Trophoblast cell (in vitro differentiated cells and primary cell): ENCODE data around the gene PPM1H.

Experiments used
- DNase-seq, 2 donors: peaks; one replicate each; pipeline ENCODE4 v3.0.0-alpha.2; 2016
- H2AFZ ChIP-seq: 2 replicates; pipeline ENCODE4 v1.6.1; 2013; ENCODE audit warnings: low read length, moderate library complexity, mild to moderate bottlenecking; ENCODE audit not compliant: insufficient read depth, poor library complexity
- H2AK5ac ChIP-seq: 2 replicates; pipeline ENCODE4 v1.6.1; 2013; ENCODE audit warnings: mild to moderate bottlenecking, low read length
- H2BK120ac ChIP-seq: 2 replicates; pipeline ENCODE4 v1.6.1; 2013; ENCODE audit warnings: low read length, mild to moderate bottlenecking, moderate library complexity; ENCODE audit not compliant: insufficient read depth, poor library complexity
- H2BK12ac ChIP-seq: 2 replicates; pipeline ENCODE4 v1.6.1; 2013; ENCODE audit warnings: mild to moderate bottlenecking, low read length, moderate library complexity
- H2BK5ac ChIP-seq: 2 replicates; pipeline ENCODE4 v1.6.1; 2013; ENCODE audit warnings: low read length, low read depth, moderate library complexity, mild to moderate bottlenecking; ENCODE audit not compliant: poor library complexity
- H3K14ac ChIP-seq: 2 replicates; pipeline ENCODE4 v1.6.1; 2013; ENCODE audit warnings: mild to moderate bottlenecking, low read length
- H3K18ac ChIP-seq: 2 replicates; pipeline ENCODE4 v1.6.1; 2013; ENCODE audit warnings: mild to moderate bottlenecking, low read length
- H3K23ac ChIP-seq: 2 replicates; pipeline ENCODE4 v1.6.1; 2013; ENCODE audit warnings: low read length
- H3K27ac ChIP-seq: 2 replicates; pipeline ENCODE4 v1.5.1; 2013; ENCODE audit warnings: low read depth, mild to moderate bottlenecking, inconsistent platforms, low read length, moderate library complexity
- H3K27me3 ChIP-seq: 2 replicates; pipeline ENCODE4 v1.6.1; 2013; ENCODE audit warnings: inconsistent platforms, mild to moderate bottlenecking, low read length, moderate library complexity; ENCODE audit not compliant: insufficient read depth
- H3K36me3 ChIP-seq, 2 experiments: 1 replicate in 1 of 2; 2 replicates in 1 of 2; pipeline ENCODE4 v1.6.1; 2013; ENCODE audit warnings: low read length in 2 of 2, mild to moderate bottlenecking in 2 of 2, moderate library complexity in 1 of 2; ENCODE audit not compliant: insufficient read depth in 2 of 2, control insufficient read depth in 1 of 2
- H3K4ac ChIP-seq: 2 replicates; pipeline ENCODE4 v1.6.1; 2013; ENCODE audit warnings: low read depth, mild to moderate bottlenecking, low read length, moderate library complexity
- H3K4me1 ChIP-seq, 2 experiments: 1 replicate in 1 of 2; 2 replicates in 1 of 2; pipeline ENCODE4 v1.6.1; 2013; ENCODE audit warnings: low read length in 2 of 2, mild to moderate bottlenecking in 2 of 2, moderate library complexity in 1 of 2; ENCODE audit not compliant: insufficient read depth in 2 of 2, control insufficient read depth in 1 of 2
- H3K4me2 ChIP-seq: 2 replicates; pipeline ENCODE4 v1.6.1; 2013; ENCODE audit warnings: inconsistent platforms, mild to moderate bottlenecking, low read length, moderate library complexity
- H3K4me3 ChIP-seq: 2 replicates; pipeline ENCODE4 v1.5.1; 2013; ENCODE audit warnings: mild to moderate bottlenecking, low read depth, low read length, inconsistent platforms
- H3K79me1 ChIP-seq: one replicate; pipeline ENCODE4 v1.6.1; 2013; ENCODE audit warnings: low read length
- H3K79me2 ChIP-seq: 2 replicates; pipeline ENCODE4 v1.6.1; 2013; ENCODE audit warnings: low read length, mild to moderate bottlenecking; ENCODE audit not compliant: control insufficient read depth, insufficient read depth, poor library complexity
- H3K9ac ChIP-seq: 2 replicates; pipeline ENCODE4 v1.6.1; 2013; ENCODE audit warnings: mild to moderate bottlenecking, low read length
- H3K9me3 ChIP-seq: 2 replicates; pipeline ENCODE4 v1.6.1; 2013; ENCODE audit warnings: low read depth, mild to moderate bottlenecking, control low read depth, inconsistent platforms, low read length; ENCODE audit not compliant: insufficient read depth
- H4K12ac ChIP-seq: 2 replicates; pipeline ENCODE4 v1.6.1; 2013; ENCODE audit warnings: low read depth, mild to moderate bottlenecking, low read length, moderate library complexity
- H4K8ac ChIP-seq: 2 replicates; pipeline ENCODE4 v1.6.1; 2013; ENCODE audit warnings: low read depth, mild to moderate bottlenecking, low read length, moderate library complexity
- H4K91ac ChIP-seq: one replicate; pipeline ENCODE4 v1.6.1; 2013; ENCODE audit warnings: low read depth, mild to moderate bottlenecking, low read length, moderate library complexity
- WGBS: extraction: QIAGEN DNeasy Blood & Tissue Kit; methylation state at CpG from one replicate; pipeline ENCODE4 v1.1.7; 2013; ENCODE audit warnings: missing lambda C conversion rate; ENCODE audit not compliant: insufficient read length, insufficient coverage; ENCODE audit errors: extremely low coverage; 5-methylcytosine and 5-hydroxymethylcytosine counted together

Gene PPM1H

DNA sequence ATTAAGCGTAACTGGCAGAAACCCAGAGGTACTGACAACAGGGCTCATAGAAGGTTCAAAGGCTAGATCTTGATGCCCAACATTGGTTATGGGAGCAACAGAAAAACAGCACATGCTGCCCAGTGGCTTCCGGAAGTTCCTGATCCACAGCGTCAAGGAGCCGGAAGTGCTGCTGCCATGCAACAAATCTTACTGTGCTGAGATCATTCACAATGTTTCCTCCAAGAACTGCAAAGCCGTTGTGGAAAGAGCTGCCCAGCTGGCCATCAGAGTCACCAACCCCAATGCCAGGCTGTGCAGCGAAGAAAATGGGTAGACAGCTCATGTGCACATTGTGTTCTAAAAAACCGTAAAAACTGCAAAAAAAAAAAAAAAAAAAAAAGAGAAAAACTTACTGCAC is 276.0 kb downstream of the PPM1H start:
- no peak for DNase-seq
- Histone ChIP-seq H3K36me3 (no peaks in the 10 kb centered on the region), H2BK120ac (no peak overlapping the region), H3K4me1 (peaks cover 7 to 11% of the 10 kb centered on the region in 2 experiments), H3K79me2 (no peaks in the 10 kb centered on the region), H3K4me3 (no peak overlapping the region), H3K9me3 (no peaks in the 10 kb centered on the region), H3K9ac (no peak overlapping the region), H4K91ac (no peak overlapping the region), H4K12ac (no peak overlapping the region), H3K27me3 (no peaks in the 10 kb centered on the region), H2BK12ac (no peak overlapping the region), H3K27ac (no peak overlapping the region), H3K4ac (no peak overlapping the region), H3K23ac (no peak overlapping the region), H2BK5ac (no peak overlapping the region), H2AFZ (no peak overlapping the region), H3K18ac (no peak overlapping the region), H3K79me1 (no peaks in the 10 kb centered on the region), H2AK5ac (no peak overlapping the region), H3K14ac (no peak overlapping the region), H3K4me2 (no peak overlapping the region), H4K8ac (no peak overlapping the region)
- WGBS = no CpG with 5 or more reads among the region's 7 CpGs

DNA sequence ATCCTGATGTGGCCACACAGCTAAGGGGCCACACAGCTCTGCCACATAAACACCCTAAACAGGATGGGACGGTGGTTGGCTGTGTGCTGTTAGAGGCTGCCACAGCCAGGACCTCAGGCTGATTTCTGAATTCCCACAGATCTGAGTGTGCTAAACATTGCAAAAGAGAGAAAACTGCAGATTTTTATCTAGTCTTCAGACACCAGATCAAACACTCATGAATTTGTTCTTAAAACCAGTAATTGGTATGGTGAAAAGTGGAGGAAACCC is 277.7 kb downstream of the PPM1H start:
- Histone ChIP-seq H2AK5ac (no peak overlapping the region), H3K9ac (no peak overlapping the region), H2AFZ (no peak overlapping the region), H2BK12ac (no peak overlapping the region), H3K79me2 (no peaks in the 10 kb centered on the region), H3K79me1 (no peaks in the 10 kb centered on the region), H3K4me2 (no peak overlapping the region), H3K18ac (no peak overlapping the region), H4K12ac (no peak overlapping the region), H2BK120ac (no peak overlapping the region), H3K14ac (no peak overlapping the region), H4K8ac (no peak overlapping the region), H3K4me3 (no peak overlapping the region), H3K27ac (no peak overlapping the region), H3K4ac (no peak overlapping the region), H3K36me3 (no peaks in the 10 kb centered on the region), H3K9me3 (no peaks in the 10 kb centered on the region), H3K23ac (no peak overlapping the region), H4K91ac (no peak overlapping the region), H3K4me1 (peaks cover 7 to 11% of the 10 kb centered on the region in 2 experiments), H3K27me3 (no peaks in the 10 kb centered on the region), H2BK5ac (no peak overlapping the region)
- peak; percentile 13 to 73 for DNase-seq
- no CpG with 5 or more reads among the region's 1 CpG for WGBS

DNA sequence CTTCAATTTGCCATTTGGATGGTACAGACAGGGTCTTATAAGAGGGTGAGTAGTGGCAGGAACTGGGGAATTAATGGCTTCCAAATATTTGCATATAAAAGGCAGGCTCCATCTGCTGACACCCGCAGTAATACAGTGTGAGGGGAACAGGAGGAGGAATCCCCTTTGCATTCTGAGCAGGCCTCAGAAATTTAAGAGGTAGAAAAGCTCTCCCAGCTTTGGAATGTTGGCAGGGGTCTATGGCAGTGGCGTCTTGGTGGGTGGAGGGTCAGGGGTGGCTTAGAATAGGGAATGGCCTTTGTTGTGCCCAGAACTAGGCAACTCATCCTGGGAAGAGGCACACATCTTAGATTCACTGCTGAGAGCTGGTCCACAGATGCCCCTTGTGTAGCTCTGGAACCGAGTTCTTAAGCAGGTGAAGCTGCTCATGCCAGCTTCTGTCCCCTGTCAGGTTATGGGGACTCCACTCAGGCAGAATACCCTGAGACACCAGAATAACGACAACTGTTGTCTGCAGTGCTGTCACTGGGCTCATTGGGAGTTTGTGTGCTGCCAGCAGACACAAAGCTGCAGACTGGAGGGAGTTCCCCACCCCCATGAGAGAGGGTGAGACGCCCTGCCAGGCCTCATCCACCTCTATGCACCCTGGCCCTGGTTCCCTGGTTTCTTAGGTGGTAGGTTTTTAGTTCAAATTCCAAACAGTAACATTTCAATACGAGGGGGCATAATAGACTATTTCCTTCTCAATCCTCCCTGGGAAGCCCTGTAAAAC is 278.2 kb downstream of the PPM1H start:
- Histone ChIP-seq H2AFZ (no peak overlapping the region), H2BK120ac (no peak overlapping the region), H3K4me1 (peaks cover 7 to 11% of the 10 kb centered on the region in 2 experiments), H3K27ac (no peak overlapping the region), H2BK5ac (no peak overlapping the region), H3K18ac (no peak overlapping the region), H3K4me3 (no peak overlapping the region), H3K14ac (no peak overlapping the region), H3K36me3 (no peaks in the 10 kb centered on the region), H3K79me2 (no peaks in the 10 kb centered on the region), H3K9me3 (no peaks in the 10 kb centered on the region), H3K9ac (no peak overlapping the region), H3K79me1 (no peaks in the 10 kb centered on the region), H4K8ac (no peak overlapping the region), H2AK5ac (no peak overlapping the region), H3K27me3 (no peaks in the 10 kb centered on the region), H4K91ac (no peak overlapping the region), H4K12ac (no peak overlapping the region), H2BK12ac (no peak overlapping the region), H3K4ac (no peak overlapping the region), H3K23ac (no peak overlapping the region), H3K4me2 (no peak overlapping the region)
- DNase-seq = no peak
- WGBS = no CpG with 5 or more reads among the region's 6 CpGs

DNA sequence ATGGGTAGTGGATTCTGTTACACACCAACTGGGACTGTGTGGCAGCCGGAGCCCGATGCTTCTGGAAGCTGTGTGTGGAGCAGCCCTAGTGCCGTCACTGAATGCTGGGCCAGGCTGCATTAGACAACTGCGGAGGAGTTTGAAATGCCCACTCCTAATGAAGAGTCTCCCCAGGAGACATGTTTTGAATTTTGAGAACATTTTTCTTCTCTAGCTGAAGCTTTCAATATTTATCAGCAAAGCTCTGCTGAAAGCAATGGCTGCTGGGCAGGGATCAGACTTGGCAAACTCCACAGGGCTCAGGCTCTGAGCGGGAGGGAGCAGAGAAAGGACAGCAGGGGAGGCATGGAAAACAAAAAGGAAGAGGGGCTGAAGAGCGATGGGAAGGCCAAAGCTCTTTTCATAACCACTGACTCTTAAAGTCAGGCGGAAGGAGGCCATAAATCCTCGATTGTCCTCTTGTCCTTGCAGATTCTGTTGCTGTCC is 279.2 kb downstream of the PPM1H start:
- H3K4ac ChIP-seq = no peak overlapping the region
- H3K4me3 ChIP-seq = no peak overlapping the region
- H4K8ac ChIP-seq = no peak overlapping the region
- H3K23ac ChIP-seq = no peak overlapping the region
- no peaks in the 10 kb centered on the region for H3K9me3 ChIP-seq
- H2BK120ac ChIP-seq = no peak overlapping the region
- no peaks in the 10 kb centered on the region for H3K79me1 ChIP-seq
- no peak overlapping the region for H3K4me2 ChIP-seq
- H3K9ac ChIP-seq = no peak overlapping the region
- H4K91ac ChIP-seq = no peak overlapping the region
- H3K79me2 ChIP-seq = no peaks in the 10 kb centered on the region
- H3K36me3 ChIP-seq = no peaks in the 10 kb centered on the region
- H3K27ac ChIP-seq = no peak overlapping the region
- no peak overlapping the region for H2AK5ac ChIP-seq
- no CpG with 5 or more reads among the region's 8 CpGs for WGBS
- H2BK5ac ChIP-seq = no peak overlapping the region
- DNase-seq = no peak
- no peak overlapping the region for H3K18ac ChIP-seq
- H2BK12ac ChIP-seq = no peak overlapping the region
- H4K12ac ChIP-seq = no peak overlapping the region
- H3K4me1 ChIP-seq = peaks cover 7 to 11% of the 10 kb centered on the region in 2 experiments
- no peak overlapping the region for H3K14ac ChIP-seq
- no peaks in the 10 kb centered on the region for H3K27me3 ChIP-seq
- no peak overlapping the region for H2AFZ ChIP-seq
